Measurements from ENCODE around the gene RALGAPA2. TPM values are rescaled to one million over a fixed set of nuclear protein-coding genes. Genes with fewer than 3 reads are reported as not detected.
A peak's percentile ranks its signal among the peaks of the same experiment; 100 is the strongest.
"Not testable (repeated sequence)": the region's sequence is repeated elsewhere in the genome, so short reads cannot be mapped to it uniquely, and the experiment has no call there.

Gene RALGAPA2
- total RNA-seq, 1 donor from 2014 or later = 30.3 TPM

- Mint-ChIP-seq H3K27me3 (ENCODE audit: unreplicated experiment) (peaks cover 21% of the 10 kb centered on the region), H3K4me1 (ENCODE audit: unreplicated experiment) (peaks cover 3% of the 10 kb centered on the region), H3K27ac (ENCODE audit: unreplicated experiment) (no peak overlapping the region), H3K36me3 (ENCODE audit: low read depth, unreplicated experiment) (no peaks in the 10 kb centered on the region), H3K9me3 (ENCODE audit: unreplicated experiment) (no peaks in the 10 kb centered on the region), H3K4me3 (ENCODE audit: unreplicated experiment) (no peak overlapping the region)
- DNase-seq (ENCODE audit: low spot score) = peak; percentile 62
- TF ChIP-seq CTCF (IDR thresholded peaks at IDR 0.05; ENCODE audit: unreplicated experiment) = peak; percentile 67
These were observed 352.0 kb downstream of the RALGAPA2 start for GRCh38 chr20:20360464-20360863.

GRCh38 chr20:20359628-20360027 is 352.8 kb downstream of the RALGAPA2 start:
- DNase-seq (ENCODE audit: low spot score) = no peak
- Mint-ChIP-seq H3K4me1 (ENCODE audit: unreplicated experiment) (peaks cover 3% of the 10 kb centered on the region), H3K27ac (ENCODE audit: unreplicated experiment) (no peak overlapping the region), H3K27me3 (ENCODE audit: unreplicated experiment) (peaks cover 20% of the 10 kb centered on the region), H3K36me3 (ENCODE audit: low read depth, unreplicated experiment) (peaks cover under 1% of the 10 kb centered on the region), H3K4me3 (ENCODE audit: unreplicated experiment) (no peak overlapping the region), H3K9me3 (ENCODE audit: unreplicated experiment) (peaks cover 1% of the 10 kb centered on the region)
- TF ChIP-seq CTCF (IDR thresholded peaks at IDR 0.05; ENCODE audit: unreplicated experiment) = no peak

GRCh38 chr20:20358801-20359200 is 353.6 kb downstream of the RALGAPA2 start:
- peaks cover 5% of the 10 kb centered on the region for H3K36me3 Mint-ChIP-seq (ENCODE audit: low read depth, unreplicated experiment)
- H3K4me3 Mint-ChIP-seq (ENCODE audit: unreplicated experiment) = no peak overlapping the region
- no peak for DNase-seq (ENCODE audit: low spot score)
- peaks cover 6% of the 10 kb centered on the region for H3K9me3 Mint-ChIP-seq (ENCODE audit: unreplicated experiment)
- H3K27ac Mint-ChIP-seq (ENCODE audit: unreplicated experiment) = no peak overlapping the region
- H3K27me3 Mint-ChIP-seq (ENCODE audit: unreplicated experiment) = peaks cover 22% of the 10 kb centered on the region
- H3K4me1 Mint-ChIP-seq (ENCODE audit: unreplicated experiment) = peaks cover 3% of the 10 kb centered on the region
- TF ChIP-seq CTCF (IDR thresholded peaks at IDR 0.05; ENCODE audit: unreplicated experiment) = no peak

- H3K4me3 Mint-ChIP-seq (ENCODE audit: unreplicated experiment); H3K9me3 Mint-ChIP-seq (ENCODE audit: unreplicated experiment); DNase-seq (ENCODE audit: low spot score); H3K36me3 Mint-ChIP-seq (ENCODE audit: low read depth, unreplicated experiment); H3K27ac Mint-ChIP-seq (ENCODE audit: unreplicated experiment); H3K4me1 Mint-ChIP-seq (ENCODE audit: unreplicated experiment): not testable (repeated sequence)
- H3K27me3 Mint-ChIP-seq (ENCODE audit: unreplicated experiment) = peaks cover 10% of the 10 kb centered on the region
These were observed 356.9 kb downstream of the RALGAPA2 start for GRCh38 chr20:20355503-20355902.

- peaks cover 6% of the 10 kb centered on the region for H3K9me3 Mint-ChIP-seq (ENCODE audit: unreplicated experiment)
- peaks cover 5% of the 10 kb centered on the region for H3K36me3 Mint-ChIP-seq (ENCODE audit: low read depth, unreplicated experiment)
- H3K27ac Mint-ChIP-seq (ENCODE audit: unreplicated experiment) = no peak overlapping the region
- no peak for DNase-seq (ENCODE audit: low spot score)
- no peak overlapping the region for H3K4me3 Mint-ChIP-seq (ENCODE audit: unreplicated experiment)
- TF ChIP-seq CTCF (IDR thresholded peaks at IDR 0.05; ENCODE audit: unreplicated experiment) = no peak
- peaks cover 8% of the 10 kb centered on the region for H3K27me3 Mint-ChIP-seq (ENCODE audit: unreplicated experiment)
- no peaks in the 10 kb centered on the region for H3K4me1 Mint-ChIP-seq (ENCODE audit: unreplicated experiment)
These were observed 358.9 kb downstream of the RALGAPA2 start for GRCh38 chr20:20353576-20353975.

GRCh38 chr20:20344476-20344875 is 368.0 kb downstream of the RALGAPA2 start:
- no peak overlapping the region for H3K27ac Mint-ChIP-seq (ENCODE audit: unreplicated experiment)

More at GRCh38 chr20:20344476-20344875, 368.0 kb downstream of the RALGAPA2 start:
- Mint-ChIP-seq H3K4me3 (ENCODE audit: unreplicated experiment) (no peak overlapping the region), H3K27me3 (ENCODE audit: unreplicated experiment) (no peaks in the 10 kb centered on the region), H3K36me3 (ENCODE audit: low read depth, unreplicated experiment) (no peaks in the 10 kb centered on the region), H3K4me1 (ENCODE audit: unreplicated experiment) (no peaks in the 10 kb centered on the region), H3K9me3 (ENCODE audit: unreplicated experiment) (no peaks in the 10 kb centered on the region)
- TF ChIP-seq CTCF (IDR thresholded peaks at IDR 0.05; ENCODE audit: unreplicated experiment) = no peak
- DNase-seq (ENCODE audit: low spot score) = no peak
